Measurements from ENCODE around the gene DNAJC15. TPM values are rescaled to one million over a fixed set of nuclear protein-coding genes. Genes with fewer than 3 reads are reported as not detected.

Gene DNAJC15
- total RNA-seq, 2 experiments from 2014 or later = 12.5 to 15.7 TPM

GRCh38 chr13:43086181-43086580, 62.8 kb downstream of the DNAJC15 start:
- DNase-seq = no peak
- peaks cover 11% of the 10 kb centered on the region for H3K4me1 Mint-ChIP-seq
- POLR2A ChIA-PET = no interaction called here
- H3K27me3 Mint-ChIP-seq = no peaks in the 10 kb centered on the region
- ATAC-seq (ENCODE audit: low read depth) = no peak
- H3K9me3 Mint-ChIP-seq = peaks cover 3% of the 10 kb centered on the region
- no peak overlapping the region for H3K27ac Mint-ChIP-seq
- H3K36me3 Mint-ChIP-seq = peaks cover 25% of the 10 kb centered on the region
- no peak overlapping the region for H3K4me3 Mint-ChIP-seq

GRCh38 chr13:43088093-43088511, 64.7 kb downstream of the DNAJC15 start:
- Mint-ChIP-seq H3K9me3 (peaks cover 3% of the 10 kb centered on the region), H3K4me1 (peaks cover 11% of the 10 kb centered on the region), H3K27ac (peak overlapping the region; percentile 35), H3K27me3 (no peaks in the 10 kb centered on the region), H3K36me3 (peaks cover 26% of the 10 kb centered on the region), H3K4me3 (peak overlapping the region; percentile 24)
- DNase-seq = no peak
- POLR2A ChIA-PET = no interaction called here
- ATAC-seq (ENCODE audit: low read depth) = no peak

- H3K4me3 Mint-ChIP-seq = no peak overlapping the region
- ATAC-seq (ENCODE audit: low read depth) = no peak
Measured at GRCh38 chr13:43089912-43090498, 66.6 kb downstream of the DNAJC15 start.

GRCh38 chr13:43094901-43095300, 71.5 kb downstream of the DNAJC15 start:
- Mint-ChIP-seq H3K9me3 (no peaks in the 10 kb centered on the region), H3K27me3 (no peaks in the 10 kb centered on the region), H3K4me3 (no peak overlapping the region), H3K4me1 (peaks cover 9% of the 10 kb centered on the region), H3K36me3 (peaks cover 29% of the 10 kb centered on the region), H3K27ac (no peak overlapping the region)
- ATAC-seq (ENCODE audit: low read depth) = no peak
- no peak for DNase-seq
- POLR2A ChIA-PET = interaction anchor here (0.5 kb wide), 1 partner anchor 105 kb away, joined by 4 read pairs; no protein-coding TSS in a partner anchor

More at GRCh38 chr13:43089912-43090498, 66.6 kb downstream of the DNAJC15 start:
- Mint-ChIP-seq H3K27me3 (no peaks in the 10 kb centered on the region), H3K36me3 (peaks cover 30% of the 10 kb centered on the region), H3K9me3 (peaks cover 3% of the 10 kb centered on the region), H3K27ac (no peak overlapping the region), H3K4me1 (peaks cover 15% of the 10 kb centered on the region)
- POLR2A ChIA-PET = no interaction called here
- DNase-seq = no peak

GRCh38 chr13:43095771-43096719, 72.7 kb downstream of the DNAJC15 start:
- H3K4me3 Mint-ChIP-seq = no peak overlapping the region
- H3K27me3 Mint-ChIP-seq = no peaks in the 10 kb centered on the region
- DNase-seq (no peak), ATAC-seq (ENCODE audit: low read depth) (no peak)
- no peak overlapping the region for H3K27ac Mint-ChIP-seq
- POLR2A ChIA-PET = interaction anchor here (1.1 kb wide), 1 partner anchor 73 kb away, joined by 4 read pairs; no protein-coding TSS in a partner anchor
- peaks cover 14% of the 10 kb centered on the region for H3K4me1 Mint-ChIP-seq
- H3K9me3 Mint-ChIP-seq = peaks cover 5% of the 10 kb centered on the region
- H3K36me3 Mint-ChIP-seq = peaks cover 30% of the 10 kb centered on the region

GRCh38 chr13:43100667-43101066, 77.3 kb downstream of the DNAJC15 start:
- DNase-seq (no peak), ATAC-seq (ENCODE audit: low read depth) (no peak)
- no peaks in the 10 kb centered on the region for H3K27me3 Mint-ChIP-seq
- peaks cover 6% of the 10 kb centered on the region for H3K4me1 Mint-ChIP-seq
- peaks cover 5% of the 10 kb centered on the region for H3K9me3 Mint-ChIP-seq
- POLR2A ChIA-PET = no interaction called here
- peaks cover 21% of the 10 kb centered on the region for H3K36me3 Mint-ChIP-seq
- H3K27ac Mint-ChIP-seq = no peak overlapping the region
- H3K4me3 Mint-ChIP-seq = no peak overlapping the region

GRCh38 chr13:43102304-43102703, 78.9 kb downstream of the DNAJC15 start:
- ATAC-seq (ENCODE audit: low read depth) (no peak), DNase-seq (no peak)
- no peak overlapping the region for H3K27ac Mint-ChIP-seq
- H3K27me3 Mint-ChIP-seq = no peaks in the 10 kb centered on the region
- POLR2A ChIA-PET = no interaction called here
- H3K4me3 Mint-ChIP-seq = no peak overlapping the region
- peaks cover 5% of the 10 kb centered on the region for H3K9me3 Mint-ChIP-seq
- peaks cover 6% of the 10 kb centered on the region for H3K4me1 Mint-ChIP-seq
- H3K36me3 Mint-ChIP-seq = peaks cover 18% of the 10 kb centered on the region

GRCh38 chr13:43107780-43108179, 84.4 kb downstream of the DNAJC15 start:
- ATAC-seq (ENCODE audit: low read depth) (no peak), DNase-seq (no peak)
- H3K27me3 Mint-ChIP-seq = no peaks in the 10 kb centered on the region
- no peaks in the 10 kb centered on the region for H3K9me3 Mint-ChIP-seq
- H3K27ac Mint-ChIP-seq = no peak overlapping the region
- no peak overlapping the region for H3K4me3 Mint-ChIP-seq
- no peaks in the 10 kb centered on the region for H3K4me1 Mint-ChIP-seq
- POLR2A ChIA-PET = no interaction called here
- peaks cover 10% of the 10 kb centered on the region for H3K36me3 Mint-ChIP-seq

GRCh38 chr13:43110036-43110435, 86.7 kb downstream of the DNAJC15 start:
- ATAC-seq (ENCODE audit: low read depth) = no peak
- POLR2A ChIA-PET = no interaction called here

GRCh38 chr13:43110658-43111057, 87.3 kb downstream of the DNAJC15 start:
- POLR2A ChIA-PET = no interaction called here
- H3K4me3 Mint-ChIP-seq = no peak overlapping the region
- no peaks in the 10 kb centered on the region for H3K27me3 Mint-ChIP-seq
- no peaks in the 10 kb centered on the region for H3K9me3 Mint-ChIP-seq
- DNase-seq = no peak
- H3K27ac Mint-ChIP-seq = no peak overlapping the region
- ATAC-seq (ENCODE audit: low read depth) = no peak
- peaks cover 7% of the 10 kb centered on the region for H3K36me3 Mint-ChIP-seq
- H3K4me1 Mint-ChIP-seq = no peaks in the 10 kb centered on the region

More at GRCh38 chr13:43110036-43110435, 86.7 kb downstream of the DNAJC15 start:
- no peaks in the 10 kb centered on the region for H3K4me1 Mint-ChIP-seq
- no peak overlapping the region for H3K4me3 Mint-ChIP-seq
- no peaks in the 10 kb centered on the region for H3K27me3 Mint-ChIP-seq
- H3K27ac Mint-ChIP-seq = no peak overlapping the region
- no peak for DNase-seq
- peaks cover 7% of the 10 kb centered on the region for H3K36me3 Mint-ChIP-seq
- H3K9me3 Mint-ChIP-seq = no peaks in the 10 kb centered on the region

GRCh38 chr13:43111559-43112400, 88.4 kb downstream of the DNAJC15 start:
- H3K4me3 Mint-ChIP-seq = no peak overlapping the region
- H3K9me3 Mint-ChIP-seq = no peaks in the 10 kb centered on the region
- no peak overlapping the region for H3K27ac Mint-ChIP-seq
- no peaks in the 10 kb centered on the region for H3K27me3 Mint-ChIP-seq
- POLR2A ChIA-PET = interaction anchor here (1.1 kb wide), 1 partner anchor 751 kb away, joined by 5 read pairs; no protein-coding TSS in a partner anchor
- peaks cover 5% of the 10 kb centered on the region for H3K36me3 Mint-ChIP-seq
- ATAC-seq (ENCODE audit: low read depth) (no peak), DNase-seq (no peak)
- no peaks in the 10 kb centered on the region for H3K4me1 Mint-ChIP-seq

- H3K4me1 Mint-ChIP-seq = no peaks in the 10 kb centered on the region
- H3K27ac Mint-ChIP-seq = no peak overlapping the region
- no peaks in the 10 kb centered on the region for H3K9me3 Mint-ChIP-seq
- H3K36me3 Mint-ChIP-seq = peaks cover 2% of the 10 kb centered on the region
- POLR2A ChIA-PET = no interaction called here
- DNase-seq (no peak), ATAC-seq (ENCODE audit: low read depth) (no peak)
- H3K4me3 Mint-ChIP-seq = no peak overlapping the region
- H3K27me3 Mint-ChIP-seq = no peaks in the 10 kb centered on the region
Measured at GRCh38 chr13:43113603-43114002, 90.2 kb downstream of the DNAJC15 start.

- Mint-ChIP-seq H3K36me3 (no peaks in the 10 kb centered on the region), H3K9me3 (no peaks in the 10 kb centered on the region), H3K4me3 (no peak overlapping the region), H3K27ac (no peak overlapping the region), H3K27me3 (no peaks in the 10 kb centered on the region), H3K4me1 (no peaks in the 10 kb centered on the region)
- DNase-seq (no peak), ATAC-seq (ENCODE audit: low read depth) (no peak)
- POLR2A ChIA-PET = no interaction called here
Measured at GRCh38 chr13:43114504-43114903, 91.1 kb downstream of the DNAJC15 start.

Data from activated naive CD8-positive, alpha-beta T cell treated with anti-CD3 and anti-CD28 coated beads, Interleukin-2, amount 10 ng/mL, durations not matched to agents 7 days and 5 days (primary cell).